HG02981 (cell line): Measurements from ENCODE around the gene SYT7.
A peak's percentile ranks its signal among the peaks of the same experiment; 100 is the strongest.

Source experiments
- ATAC-seq: cut with Tn5 transposase; IDR thresholded peaks from one replicate; pipeline ENCODE4 v1.9.1; 2021; ENCODE audit warnings: mild to moderate bottlenecking, moderate library complexity; ENCODE audit not compliant: unreplicated experiment

The SYT7 gene

DNA sequence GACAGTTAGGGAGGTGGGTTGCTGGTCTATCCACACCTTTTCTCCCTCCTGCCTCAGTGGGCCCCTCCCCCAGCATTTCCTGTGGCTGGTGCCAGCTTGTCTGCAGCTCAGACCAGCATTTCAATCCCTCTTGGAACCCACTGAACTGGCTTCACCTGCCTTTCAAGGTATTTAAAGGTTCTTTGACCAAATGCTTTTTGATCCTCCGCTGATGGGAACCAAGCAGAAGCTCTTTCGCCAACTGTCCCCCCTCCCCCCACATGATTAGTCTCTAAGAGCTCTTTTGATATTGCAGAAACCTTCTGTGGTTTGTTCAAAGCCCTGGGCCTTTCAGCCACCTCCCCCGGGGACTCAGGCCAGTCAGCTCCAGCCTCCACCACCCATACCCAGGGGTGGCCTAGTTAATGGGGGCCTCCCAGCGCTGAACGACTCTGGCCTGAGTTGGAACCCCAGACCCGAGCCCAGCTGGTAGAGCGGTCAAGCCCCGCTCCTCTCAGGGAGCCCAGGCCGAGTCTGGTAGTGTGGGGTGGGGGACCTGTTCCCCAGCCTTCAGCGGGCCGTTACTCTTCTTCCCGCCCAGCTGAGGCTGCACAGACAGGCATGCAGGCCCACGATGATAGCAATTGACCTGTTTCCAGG lies 6.0 kb upstream of the SYT7 start:
- ATAC-seq, result no peak

- ATAC-seq, result no peak
Measured at GRCh38 chr11:61585115-61585514, 4.2 kb upstream of the SYT7 start.

GRCh38 chr11:61581931-61582330 lies 1.1 kb upstream of the SYT7 start:
- no peak for ATAC-seq

- ATAC-seq, result peak; percentile 2
Measured at GRCh38 chr11:61580271-61580888, 496 bp downstream of the SYT7 start.

- ATAC-seq, result no peak
Measured at GRCh38 chr11:61579676-61580270, 1.1 kb downstream of the SYT7 start.

DNA sequence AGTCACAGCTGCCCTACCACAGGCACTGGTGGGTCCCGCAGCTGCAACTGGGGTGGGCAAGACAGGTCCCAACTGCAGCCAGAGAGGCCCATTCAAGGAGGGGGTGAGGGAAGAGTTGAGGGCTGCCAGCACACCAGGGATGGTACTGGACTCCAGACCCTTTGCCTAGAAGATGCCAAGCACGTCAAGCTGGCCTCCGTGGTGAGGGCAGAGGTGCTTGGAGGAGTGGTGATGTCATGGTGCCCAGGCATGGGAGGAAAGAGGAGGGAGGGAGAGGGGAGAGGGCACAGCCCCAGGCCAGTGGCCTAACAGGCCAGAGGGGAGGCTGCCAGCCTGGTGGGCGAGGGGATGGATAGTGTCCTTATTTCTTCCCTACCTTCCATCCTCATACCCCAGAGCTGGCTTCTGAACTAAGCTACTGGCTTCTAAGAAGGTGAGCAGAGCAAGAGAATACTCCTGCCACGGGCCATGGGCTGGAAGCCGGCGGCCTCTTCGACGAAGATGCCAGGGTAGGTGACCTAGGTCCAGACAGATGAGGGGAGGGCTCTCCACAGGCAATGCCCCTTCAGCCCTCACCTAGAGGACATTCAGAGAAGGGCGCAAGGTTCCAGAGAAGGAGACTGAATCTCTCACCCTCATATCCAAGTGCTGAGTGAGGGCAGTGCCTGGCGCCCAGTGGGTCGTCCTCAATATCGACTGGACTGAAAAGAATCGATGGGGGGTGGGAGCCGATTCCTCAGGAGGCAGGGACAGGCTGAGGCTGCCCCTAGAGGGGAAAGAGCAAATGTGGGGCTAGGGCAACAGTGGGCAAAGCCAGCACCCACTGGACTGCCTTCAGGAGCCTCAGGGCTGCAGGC lies 1.8 kb downstream of the SYT7 start:
- no peak for ATAC-seq

- ATAC-seq, result no peak
Measured at GRCh38 chr11:61577383-61578118, 3.3 kb downstream of the SYT7 start.

- ATAC-seq, result no peak
Measured at GRCh38 chr11:61575886-61576861, 4.7 kb downstream of the SYT7 start.

DNA sequence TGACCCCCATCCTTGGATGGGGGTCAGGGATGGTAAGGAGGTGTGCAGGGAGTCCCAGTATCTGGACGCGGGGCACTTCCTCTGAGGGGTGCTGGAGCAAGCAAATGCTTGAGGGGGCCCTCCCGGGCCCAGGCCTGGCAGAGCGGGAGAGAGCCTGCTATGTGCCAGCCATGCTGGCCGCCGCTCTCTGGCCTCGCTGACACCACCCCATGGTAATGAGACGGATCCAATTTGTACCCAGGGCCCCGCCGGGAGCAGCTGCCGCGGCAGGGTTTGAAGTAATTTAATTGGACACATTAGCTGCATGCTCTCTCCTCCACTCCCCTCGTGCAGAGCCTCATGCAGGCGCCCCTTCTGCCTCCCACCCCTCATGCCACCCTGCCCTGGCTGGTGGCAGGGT lies 6.3 kb downstream of the SYT7 start:
- no peak for ATAC-seq

- no peak for ATAC-seq
Measured at GRCh38 chr11:61572913-61573312, 8.0 kb downstream of the SYT7 start.

- ATAC-seq, result no peak
Measured at GRCh38 chr11:61571869-61572268, 9.0 kb downstream of the SYT7 start.

DNA sequence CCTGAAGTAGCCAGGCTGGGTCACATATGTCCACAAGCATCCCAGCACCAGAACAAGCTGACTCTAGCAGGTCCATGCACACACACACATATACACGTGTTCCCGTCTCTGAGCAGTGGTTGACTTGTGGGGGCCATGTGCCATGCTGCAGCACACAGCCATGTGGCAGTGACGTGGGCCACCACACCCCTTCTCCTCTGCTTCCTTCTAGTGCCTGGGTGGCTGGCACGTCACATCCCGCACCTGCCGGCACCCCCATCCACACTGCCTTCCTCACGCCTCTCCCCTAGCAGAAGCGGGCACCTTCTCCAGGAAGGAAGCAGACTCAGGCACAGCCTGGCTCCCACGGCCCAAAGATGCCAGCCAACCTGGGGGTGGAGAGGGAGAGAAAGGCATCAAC lies 9.5 kb downstream of the SYT7 start:
- no peak for ATAC-seq

GRCh38 chr11:61569701-61570100 lies 11.2 kb downstream of the SYT7 start:
- no peak for ATAC-seq

DNA sequence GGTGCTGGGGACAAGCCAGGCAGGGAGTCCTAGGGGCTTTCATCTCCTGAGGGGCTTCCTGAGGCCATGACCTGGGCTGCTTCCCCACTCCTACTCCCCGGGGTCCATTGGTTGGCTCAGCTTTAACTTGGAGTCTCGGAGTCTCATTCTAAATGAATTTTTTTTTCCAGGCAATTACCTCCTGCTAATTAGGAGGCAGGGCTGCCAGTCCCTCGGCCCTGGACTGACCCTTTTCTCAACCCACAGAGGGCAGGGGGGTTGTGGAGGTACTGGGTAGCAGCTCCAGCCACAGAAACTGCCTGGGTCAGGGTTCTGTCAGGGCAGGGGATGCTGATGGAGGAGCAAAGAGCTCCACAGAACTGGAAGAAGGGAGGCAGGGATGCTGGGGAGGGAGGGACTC lies 11.9 kb downstream of the SYT7 start:
- ATAC-seq, result no peak

- ATAC-seq, result no peak
Measured at GRCh38 chr11:61567286-61568061, 13.4 kb downstream of the SYT7 start.

DNA sequence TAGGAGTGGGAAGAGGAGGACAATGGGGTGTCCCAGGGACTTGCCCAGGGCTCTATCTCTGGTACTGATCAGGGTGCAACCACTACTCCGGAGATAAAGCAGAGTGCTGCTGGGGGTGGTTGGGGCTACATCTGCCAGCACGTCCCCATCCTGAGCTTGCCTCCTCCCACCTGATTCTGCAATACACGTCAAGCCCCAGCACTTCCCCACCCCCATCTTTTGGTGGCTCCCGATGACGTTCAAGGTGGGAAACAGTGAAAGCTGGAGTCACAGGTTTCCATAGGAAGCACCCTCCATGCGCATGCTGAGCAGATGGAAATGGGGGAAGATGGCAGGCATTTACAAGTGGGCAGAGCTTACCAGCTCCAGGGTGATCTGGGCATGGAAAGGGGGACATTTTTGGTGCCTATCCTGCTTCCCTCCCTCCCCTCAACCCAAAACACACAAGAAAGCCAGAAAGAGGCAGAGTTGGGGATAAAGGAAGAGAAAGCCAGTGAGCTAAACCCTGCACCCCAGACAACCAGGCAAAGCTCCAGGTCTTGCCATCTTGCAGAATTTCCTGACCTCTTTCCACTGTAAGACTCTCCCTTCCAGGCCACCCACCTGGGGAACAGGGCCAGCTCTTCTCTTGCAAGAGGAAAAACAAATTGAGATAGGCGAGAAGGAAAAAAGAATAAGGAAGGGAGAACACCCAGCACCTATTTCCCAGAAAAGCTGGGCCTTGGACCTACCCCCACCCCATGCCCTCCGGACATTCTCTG lies 15.8 kb downstream of the SYT7 start:
- ATAC-seq, result no peak

GRCh38 chr11:61560751-61561150 lies 20.1 kb downstream of the SYT7 start:
- no peak for ATAC-seq

- ATAC-seq, result no peak
Measured at GRCh38 chr11:61556621-61557020, 24.3 kb downstream of the SYT7 start.
